HG03175 (cell line): ENCODE measurements around the gene FAM83C.

Experiments
- ATAC-seq: cut with Tn5 transposase; IDR thresholded peaks from one replicate; pipeline ENCODE4 v1.9.1; 2021; ENCODE audit warnings: mild to moderate bottlenecking, moderate library complexity; ENCODE audit not compliant: unreplicated experiment

Gene FAM83C

GRCh38 chr20:35284992-35285805 lies 7.0 kb downstream of the FAM83C start:
- no peak for ATAC-seq

- ATAC-seq = peak; percentile 65
Observed at GRCh38 chr20:35284267-35284991, 7.8 kb downstream of the FAM83C start, which contains the start of gene EIF6. Gene EIF6 (minus strand): TSS chr20:35284772. CDS start chr20:35284487, 285 bp downstream.

- peak; percentile 7 for ATAC-seq
Observed at GRCh38 chr20:35283441-35284266, 8.6 kb downstream of the FAM83C start.

- ATAC-seq = no peak
Observed at GRCh38 chr20:35281506-35282101, 10.6 kb downstream of the FAM83C start.

GRCh38 chr20:35280523-35280922 lies 11.7 kb downstream of the FAM83C start:
- ATAC-seq = no peak

GRCh38 chr20:35279533-35280174 lies 12.6 kb downstream of the FAM83C start:
- ATAC-seq = no peak

GRCh38 chr20:35279040-35279439 lies 13.2 kb downstream of the FAM83C start:
- no peak for ATAC-seq

- ATAC-seq = peak; percentile 79
Observed at GRCh38 chr20:35277531-35278395, 14.5 kb downstream of the FAM83C start, which contains the start of gene MMP24OS. Gene MMP24OS (minus strand): TSS chr20:35278122. CDS start chr20:35277929, 193 bp downstream.

- no peak for ATAC-seq
Observed at GRCh38 chr20:35277127-35277526, 15.1 kb downstream of the FAM83C start.

GRCh38 chr20:35276408-35276807 lies 15.8 kb downstream of the FAM83C start:
- no peak for ATAC-seq

GRCh38 chr20:35275741-35276251 lies 16.4 kb downstream of the FAM83C start:
- no peak for ATAC-seq

- no peak for ATAC-seq
Observed at GRCh38 chr20:35274172-35275092, 17.8 kb downstream of the FAM83C start.

GRCh38 chr20:35273449-35274171 lies 18.6 kb downstream of the FAM83C start:
- no peak for ATAC-seq

- no peak for ATAC-seq
Observed at GRCh38 chr20:35271904-35272303, 20.3 kb downstream of the FAM83C start.

- ATAC-seq = no peak
Observed at GRCh38 chr20:35271073-35271882, 20.9 kb downstream of the FAM83C start.
